CD14-positive monocyte (primary cell): ENCODE results near the gene DPPA2. TPM values are rescaled to one million over a fixed set of nuclear protein-coding genes. Genes with fewer than 3 reads are reported as not detected.

Source experiments
- DNase-seq, 3 donors: peaks; one replicate each; pipeline ENCODE4 v3.0.0-alpha.2; 2011 to 2022
- H2AFZ ChIP-seq: 2 replicates; pipeline ENCODE4 v1.6.0; 2012; ENCODE audit warnings: mild to moderate bottlenecking, low read depth, low read length, inconsistent platforms; ENCODE audit not compliant: insufficient read depth, poor library complexity, severe bottlenecking
- H3K27ac ChIP-seq, 2 donors: 1 replicate in 1 of 2; 2 replicates in 1 of 2; pipeline ENCODE4 v1.5.1; 2012 to 2013; ENCODE audit warnings: low read length in 2 of 2, control low read depth in 1 of 2, inconsistent platforms in 1 of 2, low read depth in 1 of 2, mild to moderate bottlenecking in 1 of 2
- H3K27me3 ChIP-seq, 2 donors: one replicate each; pipeline versions ENCODE4 v1.6.0 to v1.6.1; 2011 to 2013; ENCODE audit warnings: low read length in 2 of 2; ENCODE audit not compliant: control insufficient read depth in 2 of 2, insufficient read depth in 2 of 2
- H3K36me3 ChIP-seq, 2 donors: replicated peaks in 1 of 2; 1 replicate in 1 of 2; 2 replicates in 1 of 2; pipeline versions ENCODE4 v1.5.1 to v1.6.1; 2012 to 2013; ENCODE audit warnings: low read length in 2 of 2, control low read depth in 1 of 2, inconsistent platforms in 1 of 2, mild to moderate bottlenecking in 1 of 2; ENCODE audit not compliant: insufficient read depth in 2 of 2, control insufficient read depth in 1 of 2
- H3K4me1 ChIP-seq, 2 donors: 1 replicate in 1 of 2; 2 replicates in 1 of 2; pipeline versions ENCODE4 v1.5.1 to v1.6.1; 2012 to 2013; ENCODE audit warnings: low read length in 2 of 2, control low read depth in 1 of 2, inconsistent platforms in 1 of 2, mild to moderate bottlenecking in 1 of 2, moderate library complexity in 1 of 2; ENCODE audit not compliant: insufficient read depth in 2 of 2, control insufficient read depth in 1 of 2
- H3K4me2 ChIP-seq: replicated peaks from 2 replicates; pipeline ENCODE3; 2012; ENCODE audit warnings: low read length, moderate library complexity, mild to moderate bottlenecking; ENCODE audit not compliant: poor library complexity, severe bottlenecking; ENCODE audit errors: extremely low read depth
- H3K4me3 ChIP-seq, 3 experiments: fragments of 200-600 bp in 1 of 3; sonication (generic) in 1 of 3; replicated peaks in 1 of 3; 1 replicate in 2 of 3; 2 replicates in 1 of 3; pipeline ENCODE4 v1.5.1; 2011 to 2013; ENCODE audit warnings: low read length in 3 of 3, mild to moderate bottlenecking in 3 of 3, control low read depth in 2 of 3, low read depth in 2 of 3, inconsistent platforms in 1 of 3, moderate library complexity in 1 of 3
- H3K79me2 ChIP-seq: 2 replicates; pipeline ENCODE4 v1.6.0; 2012; ENCODE audit warnings: mild to moderate bottlenecking, control low read depth, inconsistent platforms, low read length, moderate library complexity; ENCODE audit not compliant: insufficient read depth
- H3K9ac ChIP-seq: 2 replicates; pipeline ENCODE4 v1.6.0; 2017; ENCODE audit warnings: low read length, mild to moderate bottlenecking; ENCODE audit not compliant: insufficient read depth, poor library complexity, severe bottlenecking
- H3K9me3 ChIP-seq, 2 donors: replicated peaks in 1 of 2; 1 replicate in 1 of 2; 2 replicates in 1 of 2; pipeline versions ENCODE4 v1.5.1 to v1.6.1; 2012 to 2013; ENCODE audit warnings: low read length in 2 of 2, control low read depth in 1 of 2; ENCODE audit not compliant: control insufficient read depth in 1 of 2, insufficient read depth in 1 of 2
- H4K20me1 ChIP-seq: 2 replicates; pipeline ENCODE4 v1.6.0; 2012; ENCODE audit warnings: mild to moderate bottlenecking, low read length, control low read depth, moderate library complexity; ENCODE audit not compliant: insufficient read depth
- H3K27ac Mint-ChIP-seq, 7 donors: one replicate each; pipeline ENCODE4 v1.8.0; 2020; ENCODE audit warnings: mild to moderate bottlenecking in 7 of 7, mixed read lengths in 7 of 7, moderate library complexity in 6 of 7, inconsistent platforms in 2 of 7
- H3K27me3 Mint-ChIP-seq, 3 donors: one replicate each; pipeline ENCODE4 v1.8.0; 2021 to 2022; ENCODE audit warnings: low read depth in 3 of 3, mild to moderate bottlenecking in 3 of 3, mixed read lengths in 3 of 3, moderate library complexity in 3 of 3, inconsistent platforms in 1 of 3
- H3K36me3 Mint-ChIP-seq, 2 donors: one replicate each; pipeline ENCODE4 v1.8.0; 2020; ENCODE audit warnings: mixed read lengths in 2 of 2, inconsistent platforms in 1 of 2, mild to moderate bottlenecking in 1 of 2
- H3K4me1 Mint-ChIP-seq: one replicate; pipeline ENCODE4 v1.8.0; 2020; ENCODE audit warnings: mild to moderate bottlenecking, mixed read lengths
- H3K4me3 Mint-ChIP-seq, 2 donors: one replicate each; pipeline ENCODE4 v1.8.0; 2020; ENCODE audit warnings: mild to moderate bottlenecking in 2 of 2, mixed read lengths in 2 of 2, moderate library complexity in 1 of 2
- H3K9me3 Mint-ChIP-seq, 7 donors: one replicate each; pipeline ENCODE4 v1.8.0; 2020 to 2022; ENCODE audit warnings: mixed read lengths in 7 of 7, mild to moderate bottlenecking in 6 of 7, moderate library complexity in 6 of 7, inconsistent platforms in 2 of 7
- CTCF ChIP-seq: fragments of 200-600 bp; IDR thresholded peaks from one replicate; pipeline ENCODE4 v1.8.0; 2022; ENCODE audit warnings: antibody characterized with exemption, mild to moderate bottlenecking
- WGBS: methylation state at CpG from one replicate; pipeline ENCODE4 v1.1.5; 2013; ENCODE audit warnings: missing lambda C conversion rate; ENCODE audit not compliant: insufficient coverage; 5-methylcytosine and 5-hydroxymethylcytosine counted together
- intact Hi-C, 2 donors: fragments of 100-400 bp; cut with micrococcal nuclease; formaldehyde crosslinking; loops; one replicate each; pipeline versions ENCODE4 v1.15.0 to v1.15.1; 2023
- polyA plus RNA-seq, 3 donors: library from polyadenylated mRNA; depleted of rRNA in 1 of 3; unstranded in 2 of 3; stranded (reverse) in 1 of 3; fragments of 300-500 nt in 2 of 3; fragments of >200 nt in 1 of 3; fragmentation: Illumina TruSeq in 2 of 3; gene quantifications; 1 replicate in 2 of 3; 2 replicates in 1 of 3; pipeline ENCODE4 v1.2.3, GENCODE V29; 2012 to 2021

DPPA2 gene
- polyA plus RNA-seq, 3 donors = not detected

DNA sequence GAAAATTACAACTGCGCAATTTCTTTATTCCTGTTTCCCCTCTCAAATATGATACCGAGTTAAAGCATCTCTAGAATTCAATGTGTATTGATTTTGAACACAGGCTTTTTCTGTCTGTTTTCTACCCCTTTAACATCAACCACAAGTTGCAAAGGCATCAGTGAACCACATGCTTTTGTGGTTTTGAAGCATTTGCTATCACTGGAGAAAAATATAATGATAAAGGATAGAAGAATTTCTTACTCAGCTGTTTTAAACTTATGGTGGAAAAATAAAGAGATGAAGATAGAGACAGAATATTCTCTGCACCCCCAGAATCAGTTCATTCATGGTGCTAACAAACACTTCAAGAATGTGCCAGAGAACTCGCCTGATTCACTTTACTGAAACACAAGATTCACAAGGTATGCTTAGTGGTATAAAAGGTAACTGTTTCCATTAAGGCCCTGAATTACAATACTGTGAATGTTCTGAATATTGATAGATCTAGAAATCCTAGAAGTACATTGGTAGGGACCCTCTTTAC is 30.5 kb upstream of the DPPA2 start:
- Histone ChIP-seq H4K20me1 (no peaks in the 10 kb centered on the region), H2AFZ (no peak overlapping the region), H3K4me3 (no peak overlapping the region), H3K9ac (no peak overlapping the region), H3K27me3 (no peaks in the 10 kb centered on the region), H3K4me2 (no peak overlapping the region), H3K36me3 (no peaks in the 10 kb centered on the region), H3K9me3 (peaks cover 0 to 11% of the 10 kb centered on the region in 2 donors), H3K4me1 (no peaks in the 10 kb centered on the region), H3K27ac (no peak overlapping the region), H3K79me2 (no peaks in the 10 kb centered on the region)
- Mint-ChIP-seq H3K27ac (no peak overlapping the region), H3K36me3 (no peaks in the 10 kb centered on the region), H3K4me1 (peaks cover 2% of the 10 kb centered on the region), H3K27me3 (peaks cover 0 to 3% (median 0%) of the 10 kb centered on the region in 3 donors), H3K9me3 (peaks cover 2 to 22% (median 11%) of the 10 kb centered on the region in 7 donors), H3K4me3 (no peak overlapping the region)
- WGBS = no CpG with 5 or more reads among the region's 3 CpGs
- no peak for TF ChIP-seq CTCF
- DNase-seq = no peak
- intact Hi-C loops = no loop called here

GRCh38 chr3:109346099-109346498 is 29.8 kb upstream of the DPPA2 start:
- TF ChIP-seq CTCF = no peak
- Mint-ChIP-seq H3K4me1 (peaks cover 1% of the 10 kb centered on the region), H3K36me3 (no peaks in the 10 kb centered on the region), H3K9me3 (peaks cover 2 to 27% (median 12%) of the 10 kb centered on the region in 7 donors), H3K27ac (no peak overlapping the region), H3K27me3 (peaks cover 0 to 3% (median 0%) of the 10 kb centered on the region in 3 donors), H3K4me3 (no peak overlapping the region)
- DNase-seq = no peak
- Histone ChIP-seq H3K27ac (no peak overlapping the region), H3K36me3 (no peaks in the 10 kb centered on the region), H3K9me3 (peaks cover 0 to 11% of the 10 kb centered on the region in 2 donors), H2AFZ (no peak overlapping the region), H3K4me1 (no peaks in the 10 kb centered on the region), H3K9ac (no peak overlapping the region), H4K20me1 (no peaks in the 10 kb centered on the region), H3K4me3 (no peak overlapping the region), H3K27me3 (no peaks in the 10 kb centered on the region), H3K4me2 (no peak overlapping the region), H3K79me2 (no peaks in the 10 kb centered on the region)
- intact Hi-C loops = no loop called here
- 100% methylated on average over 2 of the region's 4 CpGs for WGBS
